GM18508 (cell line): ENCODE results near the gene THAP3.

Experiments used
- ATAC-seq: cut with Tn5 transposase; IDR thresholded peaks from one replicate; pipeline ENCODE4 v1.9.1; 2021; ENCODE audit warnings: moderate number of reproducible peaks; ENCODE audit not compliant: insufficient read depth, unreplicated experiment

The THAP3 gene

GRCh38 chr1:6603915-6604558, 20.6 kb upstream of the THAP3 start:
- no peak for ATAC-seq

GRCh38 chr1:6612641-6613360, 11.9 kb upstream of the THAP3 start:
- ATAC-seq: peak; percentile 8

- peak; percentile 61 for ATAC-seq
These were observed 11.2 kb upstream of the THAP3 start, which contains the start of gene PHF13 for GRCh38 chr1:6613361-6614018. TSS of gene PHF13 (plus strand) at chr1:6613731. CDS start at chr1:6614067, 336 bp downstream.

GRCh38 chr1:6614019-6614928, 10.4 kb upstream of the THAP3 start:
- ATAC-seq: no peak

DNA sequence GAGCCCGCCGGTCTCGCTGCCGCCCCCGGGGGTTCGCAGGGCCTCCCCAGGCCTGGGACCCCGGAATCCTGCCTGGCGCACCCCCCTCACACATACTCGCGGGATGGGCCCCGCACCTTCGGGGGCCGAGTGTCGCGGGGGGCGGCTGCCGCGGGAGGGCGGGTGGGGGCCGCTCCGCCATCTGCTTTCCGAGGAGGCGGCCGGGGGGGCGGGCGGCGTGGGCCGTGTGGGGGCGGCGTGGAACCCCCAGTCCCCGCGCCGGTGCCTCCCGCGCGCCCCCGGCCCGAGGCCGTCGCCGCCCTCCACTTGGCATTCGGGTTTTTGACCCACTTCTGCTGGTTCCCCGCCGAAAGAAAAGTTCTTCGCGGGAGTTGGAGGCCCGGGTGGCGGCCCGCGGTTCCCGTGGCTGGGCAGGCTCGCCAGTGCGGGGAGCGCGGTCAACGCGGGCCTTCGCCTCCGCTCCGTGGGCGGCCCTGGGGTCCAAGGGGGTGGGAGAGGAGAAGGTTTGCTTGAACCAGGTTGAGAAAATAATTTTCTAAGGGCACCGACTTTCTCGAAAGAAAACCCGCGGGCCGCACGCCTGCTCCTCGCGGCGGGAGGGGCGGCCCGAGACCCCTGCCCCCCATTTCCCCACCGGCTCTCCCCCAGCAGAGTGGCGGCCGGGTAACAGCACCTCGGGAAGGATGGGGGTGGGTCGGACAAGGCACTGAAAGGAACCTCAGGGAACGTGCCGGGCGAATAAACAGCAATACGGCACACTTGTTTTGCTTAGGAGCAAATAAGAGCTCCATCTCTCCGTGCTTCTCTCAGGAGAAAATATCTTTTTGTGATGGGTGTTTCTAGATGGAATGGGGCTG, 9.5 kb upstream of the THAP3 start:
- ATAC-seq: no peak

DNA sequence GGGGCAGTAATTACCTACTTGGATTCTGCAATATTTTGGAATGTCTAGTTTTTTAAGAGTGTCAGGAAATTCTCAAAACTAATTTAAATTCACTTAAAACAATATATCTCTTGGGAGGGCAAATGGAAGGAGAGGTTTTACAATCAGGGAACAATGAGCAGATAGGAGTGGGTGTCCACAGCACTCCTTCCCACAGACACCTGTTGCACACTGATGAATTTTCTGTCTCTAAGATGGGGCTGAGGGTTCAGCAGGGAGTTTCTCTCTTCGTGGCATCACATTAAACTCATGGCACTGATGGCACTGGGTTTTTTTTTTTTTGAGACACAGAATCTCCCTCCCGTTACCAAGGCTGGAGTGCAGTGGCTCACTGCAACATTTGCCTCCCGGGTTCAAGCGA, 5.6 kb upstream of the THAP3 start:
- no peak for ATAC-seq

DNA sequence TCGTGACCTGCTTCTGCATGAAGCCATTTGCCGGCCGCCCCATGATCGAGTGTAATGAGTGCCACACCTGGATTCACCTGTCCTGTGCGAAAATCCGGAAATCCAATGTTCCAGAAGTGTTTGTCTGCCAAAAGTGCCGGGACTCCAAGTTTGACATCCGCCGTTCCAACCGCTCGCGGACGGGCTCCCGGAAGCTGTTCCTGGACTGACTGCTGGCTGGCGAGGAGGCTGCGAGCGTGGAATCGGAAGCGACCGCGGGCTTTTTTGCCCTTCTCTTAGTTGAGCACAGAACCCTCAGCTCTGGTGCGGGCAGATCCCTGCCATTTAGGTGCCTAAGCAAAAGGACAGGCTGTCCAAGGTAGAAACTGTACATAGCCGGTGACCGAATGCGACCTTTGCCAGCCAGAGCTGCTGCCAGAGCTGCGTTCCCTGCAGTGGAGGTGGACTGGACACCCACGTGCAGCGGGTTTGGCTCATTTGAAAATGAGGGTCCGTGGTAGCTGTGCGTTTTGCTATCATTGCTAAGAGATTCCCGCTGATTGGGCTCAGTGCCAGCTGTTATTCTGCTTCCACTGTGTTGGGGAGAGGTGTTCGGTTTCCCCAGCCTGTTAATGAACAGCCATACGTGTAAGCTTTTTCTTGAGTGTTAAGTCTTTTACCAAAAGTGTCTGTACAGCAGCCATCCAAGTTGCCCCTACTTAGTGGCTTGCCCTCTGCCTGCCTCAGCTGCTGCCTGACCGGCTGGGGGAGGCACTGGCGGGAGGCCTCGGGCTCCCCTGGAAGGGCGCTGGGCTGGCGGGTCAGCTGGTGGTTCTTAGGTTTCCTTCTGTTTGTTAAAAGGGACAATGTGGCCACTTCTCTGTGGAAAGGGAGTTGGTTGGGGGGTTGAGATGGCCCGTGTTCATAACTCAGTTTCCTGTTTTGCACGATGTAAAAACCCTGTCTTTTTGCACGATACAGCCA, 3.0 kb upstream of the THAP3 start:
- no peak for ATAC-seq

DNA sequence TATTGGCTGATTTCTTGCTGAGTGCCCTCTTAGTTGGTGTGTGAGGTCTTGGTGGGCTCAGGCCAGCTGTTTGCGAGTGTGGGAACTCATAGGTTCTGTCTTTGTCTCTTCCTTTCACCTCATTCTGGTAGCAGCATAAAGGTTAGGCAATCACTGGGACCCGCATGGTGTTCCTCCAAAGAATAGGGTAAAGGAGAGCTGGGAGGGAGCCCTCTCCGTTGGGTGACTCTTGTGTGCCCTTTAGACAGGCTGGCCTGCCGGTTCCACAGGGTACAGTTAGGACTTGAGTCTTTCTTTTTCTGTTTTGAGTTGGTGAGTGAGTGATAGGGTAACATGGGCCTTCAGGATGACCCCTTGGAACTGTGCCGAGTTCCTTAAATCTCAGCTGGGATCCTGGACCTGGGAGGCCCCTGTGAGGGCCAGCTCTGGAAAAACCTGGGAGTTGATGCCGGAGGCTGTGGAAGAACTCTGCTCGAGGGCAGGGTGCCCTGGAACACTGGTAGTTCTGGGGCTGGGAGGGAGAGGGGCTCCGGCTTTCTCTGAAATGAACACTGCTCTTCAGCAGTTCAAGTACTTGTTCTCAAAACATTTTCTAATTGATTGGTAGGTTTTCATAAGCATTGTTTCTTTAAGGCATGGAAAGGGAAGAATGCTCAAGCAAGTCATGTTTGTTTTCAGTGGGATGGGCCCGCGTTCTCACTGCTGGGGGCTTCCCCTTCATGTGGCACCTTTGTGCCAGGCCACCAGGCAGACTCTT, 2.1 kb upstream of the THAP3 start:
- no peak for ATAC-seq

DNA sequence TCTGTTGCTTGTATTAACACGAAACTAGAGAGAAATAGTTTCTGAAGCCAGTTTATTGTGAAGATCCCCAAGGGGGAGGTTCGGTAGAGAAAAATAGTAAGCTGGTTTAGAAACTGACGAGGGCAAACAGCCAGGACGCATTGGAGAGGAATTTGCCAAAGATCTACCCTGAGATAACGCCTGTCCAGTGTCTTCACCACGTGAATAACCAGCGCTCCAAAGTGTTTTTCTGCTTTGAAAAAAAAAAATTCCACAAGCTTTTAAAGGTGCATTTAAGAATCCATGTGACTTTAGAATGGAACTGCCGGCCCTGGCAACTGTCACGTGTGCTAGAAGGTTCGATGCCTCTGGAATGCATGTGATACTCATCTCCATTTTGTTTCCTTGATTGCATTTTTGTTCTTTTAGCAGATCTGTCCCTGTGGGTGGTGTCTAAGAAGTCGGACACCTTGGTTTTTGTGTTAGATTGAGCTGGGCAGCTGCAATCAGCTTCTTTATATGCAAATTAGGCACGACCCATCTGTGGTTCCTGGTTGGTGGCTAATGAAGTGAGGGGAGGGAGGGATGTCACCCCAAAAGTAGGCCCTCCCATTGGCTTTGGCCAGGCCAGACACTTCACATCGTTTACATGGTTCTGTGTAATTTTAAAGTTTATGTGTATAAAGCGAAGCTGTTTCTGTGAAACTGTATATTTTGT, 1.3 kb upstream of the THAP3 start:
- ATAC-seq: no peak

- no peak for ATAC-seq
These were observed 999 bp downstream of the THAP3 start for GRCh38 chr1:6625584-6626149.

DNA sequence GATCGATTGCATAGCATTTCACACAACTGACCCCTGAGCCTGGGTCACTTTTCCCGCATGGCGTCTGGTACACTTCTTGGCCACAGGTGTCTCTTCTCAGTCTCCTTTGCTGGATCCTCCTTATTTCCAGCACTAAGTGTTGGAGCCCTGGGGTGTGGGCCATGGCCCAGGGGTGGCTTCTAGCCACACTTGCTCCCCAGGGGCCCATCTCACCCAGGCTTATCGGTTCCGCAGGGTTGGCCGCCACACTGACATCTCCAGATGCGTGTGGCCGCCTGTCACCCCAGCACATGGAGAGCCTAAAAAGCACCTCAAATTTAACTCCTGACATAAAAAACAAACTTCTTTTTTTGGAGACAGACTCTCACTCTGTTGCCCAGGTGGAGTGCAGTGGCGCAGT, 2.4 kb downstream of the THAP3 start:
- no peak for ATAC-seq

GRCh38 chr1:6627841-6628545, 3.3 kb downstream of the THAP3 start:
- ATAC-seq: no peak

- ATAC-seq: no peak
These were observed 4.4 kb downstream of the THAP3 start for GRCh38 chr1:6628971-6629479.

DNA sequence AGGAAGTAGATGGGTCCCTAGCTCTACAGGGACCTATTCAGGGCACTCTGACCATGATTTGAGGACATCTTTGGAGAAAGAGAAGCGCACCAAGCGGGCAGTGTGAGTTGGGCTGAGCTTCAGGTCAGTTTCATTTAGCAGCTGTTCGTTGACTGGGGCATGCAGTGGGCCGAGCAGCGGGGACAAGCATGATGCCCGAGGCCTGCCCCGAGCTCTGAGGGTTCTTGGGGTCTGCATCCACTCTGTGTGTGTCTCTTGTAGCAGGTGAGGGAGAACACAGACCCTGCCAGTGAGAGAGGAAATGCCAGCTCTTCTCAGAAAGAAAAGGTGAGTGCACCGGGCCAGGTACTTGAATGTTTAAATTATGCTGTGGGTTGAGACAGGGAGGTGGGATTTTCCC, 5.4 kb downstream of the THAP3 start:
- no peak for ATAC-seq

- ATAC-seq: no peak
These were observed 6.4 kb downstream of the THAP3 start for GRCh38 chr1:6631058-6631457.
